GM18526 (cell line): ENCODE measurements around the gene DENND10.

Experiments
- POLR2A ChIP-seq: IDR thresholded peaks from 3 replicates; pipeline ENCODE4 v1.6.1; 2011; ENCODE audit not compliant: insufficient read length; ENCODE audit errors: extremely low read depth

DENND10 gene

GRCh38 chr10:119116326-119116951 lies 12.5 kb downstream of the DENND10 start:
- TF ChIP-seq POLR2A: no peak

- no peak for TF ChIP-seq POLR2A
Measured at GRCh38 chr10:119118231-119118630, 14.3 kb downstream of the DENND10 start.

GRCh38 chr10:119119400-119119799 lies 15.5 kb downstream of the DENND10 start:
- no peak for TF ChIP-seq POLR2A

DNA sequence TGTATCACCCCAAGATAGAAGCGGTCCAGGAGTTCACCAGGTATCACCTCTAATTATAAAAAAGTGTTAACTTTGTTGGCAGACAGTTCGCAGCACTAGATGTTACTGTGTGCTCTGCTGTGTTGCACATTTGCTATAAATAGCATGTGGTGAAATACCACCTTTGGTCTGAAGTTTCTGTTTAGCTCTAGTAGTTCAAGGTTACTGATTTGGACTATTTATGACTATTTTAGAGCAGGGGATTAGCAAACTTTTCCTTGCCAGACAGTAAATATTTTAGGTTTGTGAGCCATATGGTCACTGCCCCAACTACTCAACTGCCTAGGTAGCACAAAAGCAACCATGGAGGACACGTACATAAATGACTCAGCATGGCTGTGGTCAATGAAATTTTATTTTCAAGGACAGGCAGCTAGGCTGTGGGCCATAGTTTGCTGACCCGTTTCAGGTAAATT lies 16.5 kb downstream of the DENND10 start:
- no peak for TF ChIP-seq POLR2A

- TF ChIP-seq POLR2A: no peak
Measured at GRCh38 chr10:119120875-119121274, 17.0 kb downstream of the DENND10 start.

DNA sequence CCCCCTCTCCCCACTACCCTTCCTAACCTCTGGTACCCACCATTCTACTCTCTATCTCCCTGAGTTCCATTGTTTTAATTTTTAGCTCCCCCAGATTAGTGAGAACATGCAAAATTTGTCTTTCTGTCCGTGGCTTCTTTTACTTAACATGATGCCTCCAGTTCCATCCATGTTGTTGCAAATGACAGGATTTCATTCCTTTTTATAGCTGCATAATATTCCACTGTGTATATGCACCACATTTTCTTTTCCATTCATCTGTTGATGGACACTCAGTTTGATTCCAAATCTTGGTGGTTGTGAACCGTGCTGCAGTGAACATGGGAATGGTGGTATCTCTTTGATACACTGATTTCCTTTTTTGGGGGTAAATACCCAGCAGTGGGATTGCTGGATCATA lies 22.0 kb downstream of the DENND10 start:
- no peak for TF ChIP-seq POLR2A

- no peak for TF ChIP-seq POLR2A
Measured at GRCh38 chr10:119129721-119130120, 25.8 kb downstream of the DENND10 start.

- no peak for TF ChIP-seq POLR2A
Measured at GRCh38 chr10:119131512-119132240, 27.8 kb downstream of the DENND10 start.

- TF ChIP-seq POLR2A: no peak
Measured at GRCh38 chr10:119132521-119133345, 28.8 kb downstream of the DENND10 start.

DNA sequence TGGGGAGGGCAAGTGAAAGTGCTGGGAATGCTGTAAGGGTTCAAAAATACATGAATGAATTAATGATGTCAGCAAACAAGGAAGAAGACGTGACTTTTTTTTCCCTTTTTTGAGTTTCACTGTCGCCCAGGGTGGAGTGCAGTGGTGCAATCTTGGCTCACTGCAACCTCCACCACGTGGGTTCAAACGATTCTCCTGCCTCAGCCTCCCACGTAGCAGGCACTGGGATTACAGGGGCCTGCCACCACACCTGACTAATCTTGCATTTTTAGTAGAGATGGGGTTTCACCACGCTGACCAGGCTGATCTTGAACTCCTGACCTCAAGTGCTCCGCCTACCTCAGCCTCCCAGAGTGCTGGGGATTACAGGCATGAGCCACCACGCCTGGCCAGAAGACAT lies 30.0 kb downstream of the DENND10 start:
- no peak for TF ChIP-seq POLR2A

DNA sequence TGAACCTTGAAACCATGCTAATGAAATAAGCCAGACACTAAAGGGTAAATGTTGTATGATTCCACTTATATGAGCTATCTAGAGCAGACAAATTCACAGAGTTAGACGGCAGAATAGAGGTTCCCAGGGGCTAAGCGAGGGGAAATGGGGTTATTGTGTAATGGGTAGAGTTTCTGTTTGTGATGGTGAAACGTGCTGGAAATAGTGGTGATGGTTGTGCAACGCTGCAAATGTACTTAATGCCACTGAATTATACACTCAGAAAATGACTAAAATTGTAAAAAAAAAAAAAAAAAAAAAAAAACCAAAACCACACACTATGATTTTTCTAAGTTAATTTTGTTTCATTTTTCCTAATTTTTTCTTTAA lies 31.6 kb downstream of the DENND10 start:
- no peak for TF ChIP-seq POLR2A

- no peak for TF ChIP-seq POLR2A
Measured at GRCh38 chr10:119136084-119136483, 32.2 kb downstream of the DENND10 start.

DNA sequence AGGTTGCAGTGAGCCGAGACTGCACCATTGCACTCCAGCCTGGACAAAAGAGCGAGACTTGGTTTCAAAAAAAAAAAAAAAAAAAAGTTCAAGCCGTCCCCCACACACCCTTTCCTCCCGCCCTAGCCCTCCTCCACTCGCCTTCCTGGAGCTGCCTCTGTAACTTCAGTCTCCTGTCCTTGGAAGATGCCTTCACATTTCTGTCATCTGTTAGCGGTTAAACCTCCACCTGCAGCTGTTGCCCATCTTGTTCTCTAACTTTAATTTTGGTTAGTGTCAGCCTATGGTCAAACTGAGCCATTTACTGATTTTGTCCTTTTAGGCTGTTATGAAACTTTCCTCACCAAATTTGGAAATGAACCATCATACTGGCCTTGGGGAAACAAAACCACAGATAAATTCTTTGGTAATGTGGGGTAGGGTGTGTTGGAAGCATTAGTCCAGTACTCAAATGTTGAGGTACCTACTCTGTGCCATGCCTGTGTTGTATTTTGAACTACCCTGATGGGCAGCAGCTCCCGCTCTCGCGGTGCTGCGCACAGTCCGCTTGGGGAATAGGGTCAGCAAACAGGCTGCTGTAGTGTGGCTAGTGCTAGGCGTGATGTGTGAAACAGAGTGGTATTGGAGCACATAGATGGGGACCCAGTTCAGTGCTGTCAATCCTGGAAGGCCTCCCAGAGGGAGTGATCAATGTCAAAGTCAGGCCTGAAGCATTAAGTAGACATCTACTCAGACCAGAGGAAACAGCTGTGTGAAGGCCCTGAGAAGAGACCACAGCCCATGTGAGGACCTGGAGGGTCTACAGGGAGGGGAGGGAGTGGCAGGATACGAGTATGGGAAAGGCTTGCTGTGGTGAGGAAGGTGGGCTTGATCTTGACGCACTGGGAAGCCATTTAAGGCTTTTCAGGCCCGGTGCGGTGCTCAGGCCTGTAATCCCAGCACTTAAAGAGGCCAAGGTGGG lies 34.7 kb downstream of the DENND10 start:
- no peak for TF ChIP-seq POLR2A

DNA sequence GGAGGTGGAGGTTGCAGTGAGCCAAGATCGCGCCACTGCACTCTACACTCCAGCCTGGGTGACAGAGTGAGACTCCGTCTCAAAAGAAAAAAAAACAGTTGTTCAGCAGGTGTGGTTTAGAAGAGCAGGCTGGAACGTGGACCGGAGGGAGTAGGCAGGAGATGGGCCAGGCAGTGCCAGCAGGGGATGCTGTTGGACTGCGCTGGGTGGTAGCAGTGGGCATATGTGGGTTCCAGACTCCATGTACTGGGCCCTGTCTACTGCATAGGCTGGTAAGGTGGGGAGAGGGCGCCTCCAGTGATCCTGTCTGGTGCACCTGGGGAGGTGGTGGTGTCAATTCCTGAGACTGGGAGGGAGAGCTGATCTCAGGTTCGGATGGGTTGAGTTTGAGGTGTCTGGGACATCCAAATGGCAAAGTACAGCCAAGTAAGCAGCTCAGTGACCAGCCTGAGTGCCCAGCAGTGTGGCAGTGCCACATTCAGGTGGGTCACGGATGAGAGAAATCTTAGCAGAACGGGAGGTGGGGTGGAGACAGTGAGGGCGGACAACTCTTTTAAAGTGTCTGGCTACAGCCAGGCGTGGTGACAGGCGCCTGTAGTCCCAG lies 35.7 kb downstream of the DENND10 start:
- no peak for TF ChIP-seq POLR2A
